Measurements from ENCODE around the gene MICAL3. TPM values are rescaled to one million over a fixed set of nuclear protein-coding genes. Genes with fewer than 3 reads are reported as not detected.

Gene MICAL3
- total and polyA plus RNA-seq, 9 of the 15 experiments (the other 6 are each of a cell fraction or from before 2014, with no cell fraction given) = 0.53 to 32.1 (median 12.3) TPM

GRCh38 chr22:18048441-18048898 lies 24.1 kb upstream of the MICAL3 start (continued):
- TF ChIP-seq BCLAF1 (IDR thresholded peaks at IDR 0.05; ENCODE audit: borderline replicate concordance in 1 of 2, control insufficient read depth in 1 of 2, low read depth in 2 of 2, low read length in 1 of 2) = no peak
- TF ChIP-seq HDGF (IDR thresholded peaks at IDR 0.05) = no peak
- TF ChIP-seq E2F6 (IDR thresholded peaks at IDR 0.05; ENCODE audit: borderline replicate concordance in 1 of 2, extremely low read depth in 1 of 2, insufficient read depth in 1 of 2, insufficient read length in 1 of 2, low read depth in 1 of 2, low read length in 1 of 2, poor library complexity in 1 of 2, severe bottlenecking in 1 of 2) = peak in 1 of 2 experiments; percentile 74
- TF ChIP-seq ATF3 (IDR thresholded peaks at IDR 0.05) = no peak
- TF ChIP-seq ATF3 (CRISPR knock-in tag; conservative IDR thresholded peaks at IDR 0.05) = no peak
- peak; percentile 27 for TF ChIP-seq NFYB (IDR thresholded peaks at IDR 0.05; ENCODE audit: extremely low read depth, insufficient read length)
- TF ChIP-seq HNRNPH1 (optimal IDR thresholded peaks at IDR 0.05; ENCODE audit: low read depth, low read length) = no peak
- TF ChIP-seq SETDB1 (IDR thresholded peaks at IDR 0.05; ENCODE audit: low read length) = no peak
- TF ChIP-seq ID3 (CRISPR knock-in tag; IDR thresholded peaks at IDR 0.05) = no peak
- no peak for TF ChIP-seq ID3 (tag; IDR thresholded peaks at IDR 0.05)
- TF ChIP-seq NCOA6 (IDR thresholded peaks at IDR 0.05) = no peak
- TF ChIP-seq ZNF41 (CRISPR knock-in tag; conservative IDR thresholded peaks at IDR 0.05) = no peak
- TF ChIP-seq MAZ (CRISPR knock-in tag; conservative IDR thresholded peaks at IDR 0.05 in 1 of 2, IDR thresholded peaks at IDR 0.05 in 1 of 2) = no peak
- no peak for TF ChIP-seq HNRNPL (IDR thresholded peaks at IDR 0.05; ENCODE audit: low read depth, low read length)
- no peak for TF ChIP-seq NKRF (IDR thresholded peaks at IDR 0.05; ENCODE audit: borderline replicate concordance)
- no peak for TF ChIP-seq POLR2AphosphoS2 (IDR thresholded peaks at IDR 0.05; ENCODE audit: low read length)
- TF ChIP-seq CBX1 (IDR thresholded peaks at IDR 0.05; ENCODE audit: low read depth) = no peak
- no peak for TF ChIP-seq ETV5 (CRISPR knock-in tag; IDR thresholded peaks at IDR 0.05; ENCODE audit: low read depth)
- no peak for TF ChIP-seq FOXK2 (conservative IDR thresholded peaks at IDR 0.05 in 1 of 2, IDR thresholded peaks at IDR 0.05 in 1 of 2; ENCODE audit: low read depth in 2 of 2)
- TF ChIP-seq RBM17 (IDR thresholded peaks at IDR 0.05; ENCODE audit: borderline replicate concordance, low read depth, low read length) = no peak
- no peak for TF ChIP-seq GABPB1 (CRISPR knock-in tag; IDR thresholded peaks at IDR 0.05)

All from K562 (cell line).